Lower leg skin (tissue), 4 donors: ENCODE measurements around the gene LDB2. TPM values are rescaled to one million over a fixed set of nuclear protein-coding genes. Genes with fewer than 3 reads are reported as not detected.

ENCODE experiments used
- DNase-seq, 2 donors: peaks; one replicate each; pipeline ENCODE4 v3.0.0-alpha.2; 2019; ENCODE audit warnings: low spot score in 2 of 2
- H3K4me3 ChIP-seq: fragments of 200-600 bp; sonication (generic); 2 replicates; pipeline ENCODE4 v1.5.1; 2017; ENCODE audit warnings: mild to moderate bottlenecking, low read depth; ENCODE audit not compliant: poor library complexity, severe bottlenecking
- CTCF ChIP-seq, 3 donors: fragments of 450-650 bp; IDR thresholded peaks; one replicate each; pipeline ENCODE4 v1.5.1; 2016; ENCODE audit warnings: antibody characterized with exemption in 3 of 3, mild to moderate bottlenecking in 3 of 3, moderate library complexity in 2 of 3
- POLR2A ChIP-seq, 2 donors: fragments of 450-650 bp; IDR thresholded peaks; one replicate each; pipeline ENCODE4 v1.6.1; 2016 to 2017; ENCODE audit warnings: antibody characterized with exemption in 2 of 2, mild to moderate bottlenecking in 1 of 2, moderate library complexity in 1 of 2
- WGBS, 2 donors: methylation state at CpG; one replicate each; pipeline ENCODE4 v1.1.5; 2018; 5-methylcytosine and 5-hydroxymethylcytosine counted together
- intact Hi-C: fragments of 100-400 bp; cut with DNase I; formaldehyde crosslinking; loops from one replicate; pipeline ENCODE4 v1.15.0; 2023; ENCODE audit warnings: low total_unique reads
- total RNA-seq, 4 donors: library from RNA; depleted of rRNA; stranded (reverse); fragments of >200 nt; gene quantifications; one replicate each; pipeline ENCODE4 v1.1.0, GENCODE V29; 2016

The LDB2 gene
- total RNA-seq, 4 donors from 2014 or later, result 5.4 to 14.0 (median 7.8) TPM

DNA sequence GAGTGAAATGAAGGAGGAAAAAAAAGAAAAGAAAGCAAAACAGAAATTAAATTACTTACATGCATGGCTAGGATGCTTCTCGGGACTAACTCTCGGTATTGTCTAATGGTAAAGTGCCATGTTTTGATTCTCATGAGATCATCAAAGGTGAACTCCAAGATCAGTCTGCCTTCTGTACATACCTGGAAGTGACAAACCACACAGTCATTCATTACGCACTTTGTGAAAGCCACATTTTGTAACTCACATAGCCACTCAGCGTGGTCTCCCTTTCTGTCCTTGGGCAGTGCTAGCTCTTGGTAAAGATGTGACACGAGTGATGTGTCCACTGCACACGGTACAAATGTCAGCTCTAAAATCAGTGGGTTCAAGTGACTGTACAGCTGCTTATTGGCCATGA lies 309.8 kb downstream of the LDB2 start:
- TF ChIP-seq CTCF (IDR thresholded peaks at IDR 0.05), result no peak
- TF ChIP-seq POLR2A (IDR thresholded peaks at IDR 0.05), result no peak
- no peak for DNase-seq
- 70 to 81% methylated on average over 6 of the region's 6 CpGs for WGBS, 2 donors
- intact Hi-C loops, result no loop called here
- no peak overlapping the region for H3K4me3 ChIP-seq

GRCh38 chr4:16588149-16588548 lies 310.3 kb downstream of the LDB2 start:
- intact Hi-C loops, result no loop called here
- TF ChIP-seq CTCF (IDR thresholded peaks at IDR 0.05) (no peak), POLR2A (IDR thresholded peaks at IDR 0.05) (no peak)
- no peak for DNase-seq
- H3K4me3 ChIP-seq, result no peak overlapping the region
- WGBS, 2 donors, result 62 to 64% methylated on average over 1 of the region's 1 CpG

DNA sequence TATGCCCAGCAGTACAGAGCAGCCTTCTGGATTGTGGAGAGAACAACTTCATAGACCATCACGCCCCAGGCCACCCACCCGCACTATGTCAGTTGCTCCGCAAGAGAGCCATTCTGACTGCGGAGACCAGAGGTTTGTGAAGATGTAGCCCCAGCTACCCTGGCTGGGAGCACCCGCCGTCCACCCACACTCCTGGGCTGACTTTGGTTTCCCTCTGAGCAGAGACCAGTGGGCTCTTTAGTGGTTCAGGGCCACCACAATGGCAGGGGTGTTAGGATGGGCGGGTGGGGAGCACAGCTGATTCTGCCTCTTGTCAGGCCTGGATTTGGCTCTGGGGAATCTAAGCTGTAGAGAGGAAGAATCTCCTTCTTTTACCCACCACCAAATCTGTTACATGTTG lies 313.4 kb downstream of the LDB2 start:
- TF ChIP-seq CTCF (IDR thresholded peaks at IDR 0.05), result no peak
- no peak for TF ChIP-seq POLR2A (IDR thresholded peaks at IDR 0.05)
- no peak overlapping the region for H3K4me3 ChIP-seq
- WGBS, 2 donors, result 94 to 96% methylated on average over 7 of the region's 7 CpGs
- DNase-seq, result no peak
- intact Hi-C loops, result no loop called here

GRCh38 chr4:16583764-16584163 lies 314.7 kb downstream of the LDB2 start:
- intact Hi-C loops, result no loop called here
- WGBS, 2 donors, result 85 to 97% methylated on average over 8 of the region's 8 CpGs
- no peak for DNase-seq
- no peak overlapping the region for H3K4me3 ChIP-seq
- TF ChIP-seq POLR2A (IDR thresholded peaks at IDR 0.05), result no peak
- TF ChIP-seq CTCF (IDR thresholded peaks at IDR 0.05), result no peak

GRCh38 chr4:16582526-16582925 lies 315.9 kb downstream of the LDB2 start:
- WGBS, 2 donors, result 92 to 94% methylated on average over 10 of the region's 10 CpGs
- DNase-seq, result no peak
- intact Hi-C loops, result no loop called here
- H3K4me3 ChIP-seq, result no peak overlapping the region
- no peak for TF ChIP-seq CTCF (IDR thresholded peaks at IDR 0.05)
- no peak for TF ChIP-seq POLR2A (IDR thresholded peaks at IDR 0.05)

DNA sequence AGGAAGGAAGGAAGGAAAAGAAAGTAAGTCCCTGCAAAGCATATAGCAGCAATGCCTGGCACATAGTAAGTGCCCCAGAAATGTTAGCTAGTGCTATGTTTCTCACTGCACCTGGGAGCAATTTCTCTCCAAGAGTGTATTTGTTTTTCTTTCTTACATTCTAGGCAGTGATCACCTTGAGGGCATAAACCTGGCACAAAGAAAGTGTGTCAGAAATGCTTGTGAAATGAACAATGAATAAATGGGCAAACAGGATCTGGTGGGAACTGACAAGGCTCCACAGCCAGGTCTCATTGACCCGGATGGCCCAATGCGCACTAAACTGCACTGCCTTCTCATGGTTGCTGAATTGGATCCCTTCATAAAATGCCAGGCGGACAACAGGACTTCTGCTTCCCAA lies 316.4 kb downstream of the LDB2 start:
- no peak for DNase-seq
- no peak for TF ChIP-seq CTCF (IDR thresholded peaks at IDR 0.05)
- no peak overlapping the region for H3K4me3 ChIP-seq
- intact Hi-C loops, result no loop called here
- 89 to 90% methylated on average over 3 of the region's 3 CpGs for WGBS, 2 donors
